GM19099 (cell line): Measurements from ENCODE around the gene SLC1A1.

Experiments
- POLR2A ChIP-seq: IDR thresholded peaks from 3 replicates; pipeline ENCODE4 v1.6.1; 2011; ENCODE audit warnings: low read depth; ENCODE audit not compliant: insufficient read length; ENCODE audit errors: extremely low read depth

SLC1A1 gene

GRCh38 chr9:4558371-4558998 lies 68.2 kb downstream of the SLC1A1 start:
- TF ChIP-seq POLR2A, result no peak

GRCh38 chr9:4559261-4560182 lies 69.3 kb downstream of the SLC1A1 start:
- TF ChIP-seq POLR2A, result no peak

GRCh38 chr9:4563105-4563504 lies 72.8 kb downstream of the SLC1A1 start:
- no peak for TF ChIP-seq POLR2A

- TF ChIP-seq POLR2A, result no peak
Measured at GRCh38 chr9:4566806-4567205, 76.5 kb downstream of the SLC1A1 start.

GRCh38 chr9:4567601-4568000 lies 77.3 kb downstream of the SLC1A1 start:
- no peak for TF ChIP-seq POLR2A

GRCh38 chr9:4569101-4569500 lies 78.8 kb downstream of the SLC1A1 start:
- TF ChIP-seq POLR2A, result no peak

- no peak for TF ChIP-seq POLR2A
Measured at GRCh38 chr9:4572184-4572826, 82.0 kb downstream of the SLC1A1 start.

- no peak for TF ChIP-seq POLR2A
Measured at GRCh38 chr9:4573176-4573575, 82.9 kb downstream of the SLC1A1 start.

- TF ChIP-seq POLR2A, result no peak
Measured at GRCh38 chr9:4573634-4574389, 83.5 kb downstream of the SLC1A1 start.

GRCh38 chr9:4574657-4575243 lies 84.5 kb downstream of the SLC1A1 start:
- TF ChIP-seq POLR2A, result no peak

GRCh38 chr9:4575997-4576396 lies 85.7 kb downstream of the SLC1A1 start:
- no peak for TF ChIP-seq POLR2A

- no peak for TF ChIP-seq POLR2A
Measured at GRCh38 chr9:4576448-4576847, 86.2 kb downstream of the SLC1A1 start.

- no peak for TF ChIP-seq POLR2A
Measured at GRCh38 chr9:4579001-4579400, 88.7 kb downstream of the SLC1A1 start.

GRCh38 chr9:4581035-4581760 lies 90.9 kb downstream of the SLC1A1 start:
- TF ChIP-seq POLR2A, result no peak
